PC-9 (cell line): ENCODE results near the gene RNF145. TPM values are rescaled to one million over a fixed set of nuclear protein-coding genes. Genes with fewer than 3 reads are reported as not detected.

Experiments
- BruUV-seq: library from RNA; stranded (reverse); fragments of 400-500 nt; replicated peaks from 2 replicates; lab custom pipeline; 2021; lab: Mats Ljungman, UMichigan
- CTCF ChIA-PET: fragments of 300-600 bp; sonication (Branson Sonifier 250); formaldehyde crosslinking; loops from one replicate; lab custom pipeline; 2022; ENCODE audit warnings: antibody characterized with exemption; lab: Charles Lee
- POLR2A ChIA-PET: fragments of 300-600 bp; sonication (Branson Sonifier 250); formaldehyde crosslinking; loops from one replicate; lab custom pipeline; 2022; ENCODE audit warnings: antibody characterized with exemption; ENCODE audit not compliant: unreplicated experiment; lab: Charles Lee
- DNase-seq, 2 experiments: peaks; one replicate each; pipeline versions ENCODE4 v3.0.0 to v3.0.0-alpha.2; 2015 to 2022; ENCODE audit warnings: mixed read lengths in 1 of 2
- H2AFZ ChIP-seq: fragments of 200-600 bp; sonication (generic); 2 replicates; pipeline ENCODE4 v1.8.1; 2017; ENCODE audit warnings: antibody characterized with exemption
- H3F3A ChIP-seq: fragments of 200-600 bp; sonication (generic); 2 replicates; pipeline ENCODE4 v1.8.1; 2017; ENCODE audit warnings: antibody characterized with exemption, mild to moderate bottlenecking, low read depth; ENCODE audit not compliant: insufficient read depth
- H3K27ac ChIP-seq: fragments of 200-600 bp; sonication (generic); 2 replicates; pipeline ENCODE4 v1.6.1; 2016; ENCODE audit warnings: mixed run types
- H3K27me3 ChIP-seq: fragments of 200-600 bp; sonication (generic); 2 replicates; pipeline ENCODE4 v1.6.1; 2016; ENCODE audit warnings: low read depth, mixed run types; ENCODE audit not compliant: insufficient read depth
- H3K36me3 ChIP-seq: fragments of 200-600 bp; sonication (generic); 2 replicates; pipeline ENCODE4 v1.6.1; 2016; ENCODE audit warnings: low read depth, mixed run types
- H3K4me1 ChIP-seq: fragments of 200-600 bp; sonication (generic); replicated peaks from 2 replicates; pipeline ENCODE4 v1.6.1; 2016; ENCODE audit warnings: mixed run types; ENCODE audit not compliant: insufficient read depth
- H3K4me2 ChIP-seq: fragments of 200-600 bp; sonication (generic); 2 replicates; pipeline ENCODE4 v1.6.1; 2017; ENCODE audit warnings: mixed run types
- H3K4me3 ChIP-seq: fragments of 200-600 bp; sonication (generic); 2 replicates; pipeline ENCODE4 v1.6.1; 2016; ENCODE audit warnings: mixed run types
- H3K79me2 ChIP-seq: fragments of 200-600 bp; sonication (generic); 2 replicates; pipeline ENCODE4 v1.6.1; 2017; ENCODE audit warnings: low read depth, mixed run types
- H3K9me2 ChIP-seq: fragments of 200-600 bp; sonication (generic); 2 replicates; pipeline ENCODE4 v1.8.1; 2017; ENCODE audit warnings: mild to moderate bottlenecking; ENCODE audit not compliant: insufficient read depth
- H3K9me3 ChIP-seq: fragments of 200-600 bp; sonication (generic); 2 replicates; pipeline ENCODE4 v1.8.1; 2016; ENCODE audit warnings: low read depth; ENCODE audit not compliant: insufficient read depth
- H4K20me1 ChIP-seq: fragments of 200-600 bp; sonication (generic); 2 replicates; pipeline ENCODE4 v1.8.1; 2017; ENCODE audit not compliant: insufficient read depth
- EZH2 ChIP-seq: fragments of 200-600 bp; sonication (generic); IDR thresholded peaks from 2 replicates; pipeline ENCODE4 v1.8.0; 2017; ENCODE audit warnings: antibody characterized with exemption, low read depth
- intact Hi-C: fragments of 100-400 bp; cut with micrococcal nuclease; formaldehyde crosslinking; loops from one replicate; pipeline ENCODE4 v1.10.0; 2022; ENCODE audit not compliant: unreplicated experiment
- total RNA-seq: library from RNA; stranded (reverse); gene quantifications from 2 replicates; pipeline ENCODE4 v1.2.3, GENCODE V29; 2021
- TF ChIP-seq, protein P1 (sequence below): fragments of 200-600 bp; sonication (generic); conservative IDR thresholded peaks from 2 replicates; pipeline ENCODE4 v1.6.1; 2017; ENCODE audit warnings: mixed run types, antibody characterized with exemption, mild to moderate bottlenecking, moderate library complexity

RNF145 gene
- total RNA-seq, 1 experiment from 2014 or later = 54.5 TPM

DNA sequence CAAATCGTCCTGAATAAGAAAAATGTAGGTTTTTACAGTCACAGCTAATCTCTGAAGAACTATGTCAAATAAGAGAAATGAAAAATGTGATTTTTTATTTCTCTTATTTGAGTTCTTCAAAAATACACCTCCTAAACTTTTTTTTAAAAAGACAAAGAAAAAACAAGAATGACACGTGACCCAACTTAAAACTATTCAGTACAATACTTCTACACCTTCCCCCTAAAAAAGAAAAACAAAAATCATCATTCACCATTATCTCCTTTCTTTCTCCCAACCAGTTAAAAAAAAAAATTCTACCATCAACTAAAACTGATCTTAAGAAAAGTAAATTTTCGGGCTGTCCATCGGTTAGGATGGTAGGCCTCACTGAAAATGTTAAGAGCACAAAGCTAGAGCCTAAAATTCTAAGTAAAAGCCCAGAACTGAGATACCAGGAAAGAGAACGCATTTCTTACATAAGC is 2.1 kb downstream of the RNF145 start:
- H3K4me2 ChIP-seq = peak overlapping the region; percentile 88
- no TSS peak for BruUV-seq
- peaks cover 34% of the 10 kb centered on the region for H3K4me1 ChIP-seq
- H3K36me3 ChIP-seq = peaks cover 10% of the 10 kb centered on the region
- H3K4me3 ChIP-seq = peak overlapping the region; percentile 73
- peaks cover 33% of the 10 kb centered on the region for H3F3A ChIP-seq
- ChIA-PET POLR2A (interaction anchor here (0.5 to 0.8 kb wide), 2 partner anchors 33 to 39 kb away, joined by 5 to 6 read pairs; no protein-coding TSS in a partner anchor), CTCF (interaction anchor here (0.6 to 1.0 kb wide), 3 partner anchors 50 to 105 kb away, joined by 4 to 7 read pairs (median 5); no protein-coding TSS in a partner anchor)
- TF ChIP-seq EZH2 = no peak
- H3K79me2 ChIP-seq = peaks cover 67% of the 10 kb centered on the region
- H4K20me1 ChIP-seq = peaks cover 27% of the 10 kb centered on the region
- H3K9me2 ChIP-seq = no peaks in the 10 kb centered on the region
- intact Hi-C loops = loop anchor here (1.0 to 5.0 kb wide), 2 partner anchors 32 to 45 kb away; no protein-coding TSS in a partner anchor
- H2AFZ ChIP-seq = peak overlapping the region; percentile 66
- no peaks in the 10 kb centered on the region for H3K27me3 ChIP-seq
- peak overlapping the region; percentile 86 for H3K27ac ChIP-seq
- no peak for DNase-seq
- H3K9me3 ChIP-seq = no peaks in the 10 kb centered on the region

- DNase-seq = no peak
- BruUV-seq = no TSS peak
- CTCF ChIA-PET = no interaction called here
- no peaks in the 10 kb centered on the region for H3K27me3 ChIP-seq
- peak overlapping the region; percentile 88 for H3K4me2 ChIP-seq
- H3F3A ChIP-seq = peaks cover 33% of the 10 kb centered on the region
- intact Hi-C loops = loop anchor here (1.0 to 5.0 kb wide), 2 partner anchors 32 to 45 kb away; no protein-coding TSS in a partner anchor
- no peaks in the 10 kb centered on the region for H3K9me3 ChIP-seq
- no peaks in the 10 kb centered on the region for H3K9me2 ChIP-seq
- peaks cover 34% of the 10 kb centered on the region for H3K4me1 ChIP-seq
- POLR2A ChIA-PET = no interaction called here
- H3K27ac ChIP-seq = peak overlapping the region; percentile 86
- peak overlapping the region; percentile 73 for H3K4me3 ChIP-seq
- H3K79me2 ChIP-seq = peaks cover 71% of the 10 kb centered on the region
- H2AFZ ChIP-seq = no peak overlapping the region
- peaks cover 12% of the 10 kb centered on the region for H3K36me3 ChIP-seq
- H4K20me1 ChIP-seq = peaks cover 31% of the 10 kb centered on the region
- TF ChIP-seq, protein P1, sequence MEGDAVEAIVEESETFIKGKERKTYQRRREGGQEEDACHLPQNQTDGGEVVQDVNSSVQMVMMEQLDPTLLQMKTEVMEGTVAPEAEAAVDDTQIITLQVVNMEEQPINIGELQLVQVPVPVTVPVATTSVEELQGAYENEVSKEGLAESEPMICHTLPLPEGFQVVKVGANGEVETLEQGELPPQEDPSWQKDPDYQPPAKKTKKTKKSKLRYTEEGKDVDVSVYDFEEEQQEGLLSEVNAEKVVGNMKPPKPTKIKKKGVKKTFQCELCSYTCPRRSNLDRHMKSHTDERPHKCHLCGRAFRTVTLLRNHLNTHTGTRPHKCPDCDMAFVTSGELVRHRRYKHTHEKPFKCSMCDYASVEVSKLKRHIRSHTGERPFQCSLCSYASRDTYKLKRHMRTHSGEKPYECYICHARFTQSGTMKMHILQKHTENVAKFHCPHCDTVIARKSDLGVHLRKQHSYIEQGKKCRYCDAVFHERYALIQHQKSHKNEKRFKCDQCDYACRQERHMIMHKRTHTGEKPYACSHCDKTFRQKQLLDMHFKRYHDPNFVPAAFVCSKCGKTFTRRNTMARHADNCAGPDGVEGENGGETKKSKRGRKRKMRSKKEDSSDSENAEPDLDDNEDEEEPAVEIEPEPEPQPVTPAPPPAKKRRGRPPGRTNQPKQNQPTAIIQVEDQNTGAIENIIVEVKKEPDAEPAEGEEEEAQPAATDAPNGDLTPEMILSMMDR = no peak
- no peak for TF ChIP-seq EZH2
Measured at GRCh38 chr5:159206818-159207217, 2.5 kb downstream of the RNF145 start.

DNA sequence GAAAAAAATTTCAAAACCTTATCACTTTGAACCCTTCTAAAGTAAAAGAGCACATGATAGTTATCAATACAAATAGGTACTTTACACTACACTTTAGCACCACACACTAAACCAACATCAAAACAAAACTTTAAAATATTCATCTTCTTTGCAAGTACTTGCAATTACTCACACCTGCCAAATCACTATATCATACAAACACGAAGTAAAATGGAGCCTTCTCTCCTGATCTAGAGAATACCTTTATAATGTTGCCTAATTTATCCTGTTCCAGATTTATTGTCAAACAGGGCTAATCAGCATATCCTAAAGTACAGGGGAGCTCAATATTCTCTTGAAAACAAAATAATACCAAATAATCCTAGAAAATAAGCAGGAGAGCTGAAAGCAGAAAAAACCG is 3.0 kb downstream of the RNF145 start:
- BruUV-seq = no TSS peak
- peaks cover 34% of the 10 kb centered on the region for H3K4me1 ChIP-seq
- intact Hi-C loops = loop anchor here (5.0 kb wide), 1 partner anchor 44 kb away; no protein-coding TSS in a partner anchor
- no peaks in the 10 kb centered on the region for H3K9me2 ChIP-seq
- H3K36me3 ChIP-seq = peaks cover 12% of the 10 kb centered on the region
- no peak for DNase-seq
- peak overlapping the region; percentile 73 for H3K4me3 ChIP-seq
- H3F3A ChIP-seq = peaks cover 33% of the 10 kb centered on the region
- H3K27ac ChIP-seq = peak overlapping the region; percentile 86
- peaks cover 33% of the 10 kb centered on the region for H4K20me1 ChIP-seq
- no peak for TF ChIP-seq EZH2
- TF ChIP-seq, protein P1 = no peak
- H3K27me3 ChIP-seq = no peaks in the 10 kb centered on the region
- H3K9me3 ChIP-seq = no peaks in the 10 kb centered on the region
- ChIA-PET POLR2A (no interaction called here), CTCF (no interaction called here)
- peak overlapping the region; percentile 88 for H3K4me2 ChIP-seq
- no peak overlapping the region for H2AFZ ChIP-seq
- peaks cover 74% of the 10 kb centered on the region for H3K79me2 ChIP-seq
